Astrocyte (in vitro differentiated cells and primary cell): ENCODE data around the gene SIRT2. TPM values are rescaled to one million over a fixed set of nuclear protein-coding genes. Genes with fewer than 3 reads are reported as not detected.
A peak's percentile ranks its signal among the peaks of the same experiment; 100 is the strongest.

Source experiments
- DNase-seq: peaks from one replicate; pipeline ENCODE4 v3.0.0-alpha.2; 2010; ENCODE audit warnings: low read depth
- FAIRE-seq: peaks from 2 replicates; lab custom pipeline; 2011; peaks lifted over from hg19 to GRCh38; lab: Jason Lieb, UNC
- H2AFZ ChIP-seq: 2 replicates; pipeline ENCODE4 v1.6.0; 2012; ENCODE audit warnings: low read depth, low read length, inconsistent platforms
- H3K27ac ChIP-seq: 2 replicates; pipeline ENCODE4 v1.5.1; 2011; ENCODE audit warnings: low read depth, low read length, inconsistent platforms
- H3K27me3 ChIP-seq: 2 replicates; pipeline ENCODE4 v1.6.0; 2011; ENCODE audit warnings: low read length, inconsistent platforms; ENCODE audit not compliant: insufficient read depth
- H3K36me3 ChIP-seq: 2 replicates; pipeline ENCODE4 v1.5.1; 2011; ENCODE audit warnings: low read length, inconsistent platforms; ENCODE audit not compliant: insufficient read depth
- H3K4me1 ChIP-seq: 2 replicates; pipeline ENCODE4 v1.5.1; 2011; ENCODE audit warnings: low read length, inconsistent platforms; ENCODE audit not compliant: insufficient read depth
- H3K4me2 ChIP-seq: 2 replicates; pipeline ENCODE4 v1.6.0; 2012; ENCODE audit warnings: low read length, inconsistent platforms
- H3K4me3 ChIP-seq: 2 replicates; pipeline ENCODE4 v1.5.1; 2011; ENCODE audit warnings: low read depth, mild to moderate bottlenecking, low read length, inconsistent platforms; ENCODE audit not compliant: insufficient read depth
- H3K79me2 ChIP-seq: 2 replicates; pipeline ENCODE4 v1.6.0; 2012; ENCODE audit warnings: mild to moderate bottlenecking, low read length, inconsistent platforms; ENCODE audit not compliant: insufficient read depth
- H3K9ac ChIP-seq: 2 replicates; pipeline ENCODE4 v1.6.0; 2012; ENCODE audit warnings: mild to moderate bottlenecking, low read length, inconsistent platforms
- H3K9me3 ChIP-seq: 2 replicates; pipeline ENCODE4 v1.5.1; 2012; ENCODE audit warnings: low read depth, mild to moderate bottlenecking, low read length, inconsistent platforms; ENCODE audit not compliant: insufficient read depth
- H4K20me1 ChIP-seq: 2 replicates; pipeline ENCODE4 v1.6.0; 2012; ENCODE audit warnings: low read length, inconsistent platforms; ENCODE audit not compliant: insufficient read depth
- H3K27ac Mint-ChIP-seq: one replicate; pipeline ENCODE4 v1.8.0; 2021; ENCODE audit warnings: mild to moderate bottlenecking, mixed read lengths; ENCODE audit not compliant: unreplicated experiment
- H3K27me3 Mint-ChIP-seq: one replicate; pipeline ENCODE4 v1.8.0; 2021; ENCODE audit warnings: low read depth, mixed read lengths; ENCODE audit not compliant: unreplicated experiment
- H3K36me3 Mint-ChIP-seq: one replicate; pipeline ENCODE4 v1.8.0; 2021; ENCODE audit warnings: low read depth, mixed read lengths; ENCODE audit not compliant: unreplicated experiment
- H3K4me1 Mint-ChIP-seq: one replicate; pipeline ENCODE4 v1.8.0; 2021; ENCODE audit warnings: low read depth, mixed read lengths; ENCODE audit not compliant: unreplicated experiment
- H3K4me3 Mint-ChIP-seq: one replicate; pipeline ENCODE4 v1.8.0; 2021; ENCODE audit warnings: mild to moderate bottlenecking, moderate library complexity, mixed read lengths; ENCODE audit not compliant: unreplicated experiment
- H3K9me3 Mint-ChIP-seq: one replicate; pipeline ENCODE4 v1.8.0; 2021; ENCODE audit warnings: mild to moderate bottlenecking, mixed read lengths; ENCODE audit not compliant: unreplicated experiment
- CTCF ChIP-seq: IDR thresholded peaks from 2 replicates; pipeline ENCODE4 v1.5.1; 2011; ENCODE audit warnings: low read depth, mild to moderate bottlenecking, inconsistent platforms, low read length, moderate library complexity; ENCODE audit not compliant: insufficient read depth
- EZH2 ChIP-seq: IDR thresholded peaks from 2 replicates; pipeline ENCODE4 v1.6.1; 2012; ENCODE audit warnings: mild to moderate bottlenecking, low read length, inconsistent platforms; ENCODE audit not compliant: insufficient read depth
- total RNA-seq: library from RNA; stranded (reverse); gene quantifications from 2 replicates; pipeline ENCODE4 v1.2.1, GENCODE V29; 2021

Gene SIRT2
- total RNA-seq, 1 donor from 2014 or later = 35.7 TPM

GRCh38 chr19:38929929-38930775 is 30.7 kb upstream of the SIRT2 start, which contains the start of gene SARS2:
Gene SARS2, minus strand, starts transcription at chr19:38930763. Its CDS starts 27 bp downstream, at chr19:38930736.
- peaks cover 4% of the 10 kb centered on the region for H3K36me3 ChIP-seq
- H3K36me3 Mint-ChIP-seq = peaks cover 12% of the 10 kb centered on the region
- peak; percentile 75 for DNase-seq
- H3K9ac ChIP-seq = peak within 1 kb of the TSS; percentile 95
- H3K4me3 ChIP-seq = peak within 1 kb of the TSS; percentile 95
- H3K4me1 Mint-ChIP-seq = peaks cover 2% of the 10 kb centered on the region
- H3K27me3 Mint-ChIP-seq = no peaks in the 10 kb centered on the region
- H3K27ac Mint-ChIP-seq = peak within 1 kb of the TSS; percentile 96
- TF ChIP-seq EZH2 = no peak
- peak; percentile 98 for TF ChIP-seq CTCF
- H3K79me2 ChIP-seq = peaks cover 41% of the 10 kb centered on the region
- H3K4me3 Mint-ChIP-seq = peak within 1 kb of the TSS; percentile 98
- peak within 1 kb of the TSS; percentile 100 for H3K4me2 ChIP-seq
- no peaks in the 10 kb centered on the region for H3K27me3 ChIP-seq
- no peaks in the 10 kb centered on the region for H3K9me3 ChIP-seq
- FAIRE-seq = peak; percentile 23
- peaks cover 15% of the 10 kb centered on the region for H4K20me1 ChIP-seq
- H3K9me3 Mint-ChIP-seq = peaks cover 5% of the 10 kb centered on the region
- peaks cover 10% of the 10 kb centered on the region for H3K4me1 ChIP-seq
- H3K27ac ChIP-seq = peak within 1 kb of the TSS; percentile 95
- H2AFZ ChIP-seq = peak within 1 kb of the TSS; percentile 88

- Mint-ChIP-seq H3K4me1 (peaks cover 2% of the 10 kb centered on the region), H3K4me3 (no peak overlapping the region), H3K9me3 (no peaks in the 10 kb centered on the region), H3K36me3 (peaks cover 12% of the 10 kb centered on the region), H3K27ac (no peak overlapping the region), H3K27me3 (no peaks in the 10 kb centered on the region)
- no peak for FAIRE-seq
- no peak for TF ChIP-seq CTCF
- TF ChIP-seq EZH2 = no peak
- Histone ChIP-seq H3K4me3 (no peak overlapping the region), H4K20me1 (peaks cover 6% of the 10 kb centered on the region), H3K4me2 (no peak overlapping the region), H3K79me2 (peaks cover 39% of the 10 kb centered on the region), H3K4me1 (peaks cover 10% of the 10 kb centered on the region), H3K27ac (no peak overlapping the region), H3K36me3 (peaks cover 2% of the 10 kb centered on the region), H3K9me3 (no peaks in the 10 kb centered on the region), H2AFZ (no peak overlapping the region), H3K9ac (no peak overlapping the region), H3K27me3 (no peaks in the 10 kb centered on the region)
- no peak for DNase-seq
These were observed 29.1 kb upstream of the SIRT2 start for GRCh38 chr19:38928391-38929001.
